Lung (tissue), 12 donors: ENCODE results near the gene CDKN2A. TPM values are rescaled to one million over a fixed set of nuclear protein-coding genes. Genes with fewer than 3 reads are reported as not detected.

Experiments used
- ATAC-seq: fragments of 200-7000 bp; cut with Tn5 transposase; one replicate; pipeline ENCODE4 v1.9.1; 2020; ENCODE audit warnings: moderate number of reproducible peaks; ENCODE audit not compliant: insufficient read depth, low FRiP score
- DNase-seq, 3 donors: peaks; one replicate each; pipeline ENCODE4 v3.0.0-alpha.2; 2013 to 2017
- H3K27ac ChIP-seq, 2 donors: one replicate each; pipeline ENCODE4 v1.5.1; 2013; ENCODE audit warnings: mild to moderate bottlenecking in 2 of 2, moderate library complexity in 2 of 2, control low read depth in 1 of 2, inconsistent platforms in 1 of 2, low read depth in 1 of 2, low read length in 1 of 2
- H3K27me3 ChIP-seq, 3 donors: one replicate each; pipeline ENCODE4 v1.5.1; 2013; ENCODE audit warnings: low read length in 2 of 3; ENCODE audit not compliant: control insufficient read depth in 3 of 3, insufficient read depth in 3 of 3
- H3K36me3 ChIP-seq, 4 donors: one replicate each; pipeline ENCODE4 v1.5.1; 2013; ENCODE audit warnings: low read length in 4 of 4, mild to moderate bottlenecking in 1 of 4, moderate library complexity in 1 of 4; ENCODE audit not compliant: control insufficient read depth in 4 of 4, insufficient read depth in 4 of 4
- H3K4me1 ChIP-seq, 5 donors: one replicate each; pipeline ENCODE4 v1.5.1; 2013; ENCODE audit warnings: low read length in 5 of 5, mild to moderate bottlenecking in 2 of 5, moderate library complexity in 1 of 5; ENCODE audit not compliant: control insufficient read depth in 5 of 5, insufficient read depth in 5 of 5
- H3K4me3 ChIP-seq: one replicate; pipeline ENCODE4 v1.5.1; 2013; ENCODE audit warnings: mild to moderate bottlenecking, control low read depth, moderate library complexity
- H3K9ac ChIP-seq, 2 donors: one replicate each; pipeline ENCODE4 v1.5.1; 2013; ENCODE audit warnings: low read length in 2 of 2, control low read depth in 1 of 2; ENCODE audit not compliant: insufficient read depth in 1 of 2
- H3K9me3 ChIP-seq, 4 donors: one replicate each; pipeline ENCODE4 v1.5.1; 2013; ENCODE audit warnings: low read length in 3 of 4, mild to moderate bottlenecking in 1 of 4, moderate library complexity in 1 of 4; ENCODE audit not compliant: control insufficient read depth in 4 of 4, insufficient read depth in 3 of 4
- WGBS, 2 donors: extraction: QIAGEN DNeasy Blood & Tissue Kit; methylation state at CpG; one replicate each; pipeline ENCODE4 v1.1.7; 2013; 5-methylcytosine and 5-hydroxymethylcytosine counted together
- polyA plus RNA-seq, 2 donors: library from polyadenylated mRNA; stranded (reverse); fragments of 200-250 nt; gene quantifications; one replicate each; pipeline ENCODE4 v1.2.1, GENCODE V29; 2013
- total RNA-seq, 2 donors: library from RNA; depleted of rRNA in 1 of 2; stranded (reverse); fragments of >200 nt in 1 of 2; gene quantifications; one replicate each; pipeline ENCODE4 v1.2.1, GENCODE V29; 2014 to 2021
- TF ChIP-seq, protein P1 (sequence below): IDR thresholded peaks from 2 replicates; pipeline ENCODE4 v1.5.1; 2012; ENCODE audit warnings: mild to moderate bottlenecking; ENCODE audit errors: control extremely low read depth, extremely low read depth
- donor health status: control.
- donor health status: control.
- donor health status: Bipolar disorder and iron deficiency.
- donor health status: healthy.
- donor health status: DM: yes; HTN: yes; CAD: no.

Gene CDKN2A
- total and polyA plus RNA-seq, 4 donors: 0.54 to 4.8 (median 1.1) TPM

DNA sequence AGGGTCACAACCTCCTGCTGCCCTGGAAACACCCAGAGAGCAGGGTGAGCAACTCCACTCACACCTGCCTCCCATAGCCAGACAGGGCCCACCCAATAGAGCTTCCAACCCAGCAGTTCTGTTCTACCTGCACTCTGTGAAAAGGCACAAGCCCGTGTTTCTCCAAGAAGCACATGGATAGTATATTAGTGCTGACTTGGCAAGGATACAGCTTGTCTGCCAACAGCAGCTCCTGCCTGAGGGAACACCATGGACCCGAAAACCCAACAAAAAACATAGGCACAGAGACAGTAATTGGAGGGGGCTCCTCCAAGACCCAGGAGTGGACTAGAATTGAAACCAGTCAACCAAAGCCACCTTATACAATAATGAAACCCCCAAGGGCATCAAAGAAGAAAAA, 48.6 kb downstream of the CDKN2A start:
- no peak overlapping the region for H3K4me3 ChIP-seq
- H3K27me3 ChIP-seq: no peaks in the 10 kb centered on the region
- TF ChIP-seq, protein P1, sequence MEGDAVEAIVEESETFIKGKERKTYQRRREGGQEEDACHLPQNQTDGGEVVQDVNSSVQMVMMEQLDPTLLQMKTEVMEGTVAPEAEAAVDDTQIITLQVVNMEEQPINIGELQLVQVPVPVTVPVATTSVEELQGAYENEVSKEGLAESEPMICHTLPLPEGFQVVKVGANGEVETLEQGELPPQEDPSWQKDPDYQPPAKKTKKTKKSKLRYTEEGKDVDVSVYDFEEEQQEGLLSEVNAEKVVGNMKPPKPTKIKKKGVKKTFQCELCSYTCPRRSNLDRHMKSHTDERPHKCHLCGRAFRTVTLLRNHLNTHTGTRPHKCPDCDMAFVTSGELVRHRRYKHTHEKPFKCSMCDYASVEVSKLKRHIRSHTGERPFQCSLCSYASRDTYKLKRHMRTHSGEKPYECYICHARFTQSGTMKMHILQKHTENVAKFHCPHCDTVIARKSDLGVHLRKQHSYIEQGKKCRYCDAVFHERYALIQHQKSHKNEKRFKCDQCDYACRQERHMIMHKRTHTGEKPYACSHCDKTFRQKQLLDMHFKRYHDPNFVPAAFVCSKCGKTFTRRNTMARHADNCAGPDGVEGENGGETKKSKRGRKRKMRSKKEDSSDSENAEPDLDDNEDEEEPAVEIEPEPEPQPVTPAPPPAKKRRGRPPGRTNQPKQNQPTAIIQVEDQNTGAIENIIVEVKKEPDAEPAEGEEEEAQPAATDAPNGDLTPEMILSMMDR: no peak
- DNase-seq: no peak
- ATAC-seq: no peak
- WGBS, 2 donors: 88 to 97% methylated on average over 2 of the region's 2 CpGs
- no peak overlapping the region for H3K9ac ChIP-seq
- H3K4me1 ChIP-seq: no peaks in the 10 kb centered on the region
- no peaks in the 10 kb centered on the region for H3K36me3 ChIP-seq
- no peaks in the 10 kb centered on the region for H3K9me3 ChIP-seq
- no peak overlapping the region for H3K27ac ChIP-seq

DNA sequence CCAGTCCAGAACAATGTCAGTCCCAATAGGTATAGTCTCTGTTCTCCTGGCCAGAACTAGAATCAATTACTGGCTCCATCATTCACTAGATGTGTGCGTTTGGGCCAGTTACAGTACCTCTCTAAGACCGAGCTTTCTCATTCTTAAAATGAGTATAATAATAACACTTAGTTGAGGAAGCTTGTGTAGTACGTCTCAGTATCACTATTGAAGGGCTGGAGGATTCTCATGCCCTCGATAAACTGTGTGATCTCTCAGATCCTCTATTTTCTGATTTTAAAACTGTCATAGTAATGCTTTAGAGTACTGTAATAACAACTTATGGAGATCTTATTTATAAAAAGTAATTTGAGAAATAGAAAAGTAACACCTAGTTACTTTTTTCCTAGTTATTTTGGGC, 50.7 kb downstream of the CDKN2A start:
- H3K27me3 ChIP-seq: no peaks in the 10 kb centered on the region
- no peaks in the 10 kb centered on the region for H3K36me3 ChIP-seq
- no peak overlapping the region for H3K27ac ChIP-seq
- H3K4me1 ChIP-seq: no peaks in the 10 kb centered on the region
- TF ChIP-seq, protein P1: no peak
- WGBS, 2 donors: 89 to 92% methylated on average over 4 of the region's 4 CpGs
- H3K9me3 ChIP-seq: no peaks in the 10 kb centered on the region
- DNase-seq: no peak
- ATAC-seq: no peak
- H3K4me3 ChIP-seq: no peak overlapping the region
- H3K9ac ChIP-seq: no peak overlapping the region

DNA sequence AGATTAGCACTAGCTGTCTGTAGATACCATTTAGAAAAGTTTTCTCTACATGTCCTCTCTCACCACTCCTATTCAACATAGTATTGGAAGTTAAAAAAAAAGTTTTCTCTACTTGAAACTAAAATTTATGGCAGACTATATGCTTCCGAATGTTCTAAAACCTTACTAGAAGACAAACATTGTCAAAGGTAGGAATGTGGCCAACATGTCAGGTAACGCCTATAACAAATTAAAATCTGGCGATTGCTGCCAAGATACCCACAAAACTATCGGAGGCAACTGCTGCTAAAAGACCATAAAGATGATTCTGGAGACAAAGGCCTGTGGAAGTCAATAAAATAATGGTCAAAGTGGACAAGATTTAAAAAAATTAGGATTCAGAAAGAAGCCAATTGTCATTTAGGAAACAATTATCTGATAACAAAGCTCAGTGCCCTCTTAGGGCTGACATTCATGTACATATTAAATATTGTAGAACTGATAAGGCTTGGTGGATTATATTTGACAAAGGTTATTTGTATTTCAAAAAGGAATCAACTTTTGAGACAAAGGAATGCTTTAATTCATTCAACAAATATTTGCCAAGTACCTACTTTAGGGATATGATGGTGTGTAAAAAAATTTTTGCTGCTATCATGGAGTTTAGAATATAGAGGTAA, 52.7 kb downstream of the CDKN2A start:
- Histone ChIP-seq H3K27ac (no peak overlapping the region), H3K4me1 (no peaks in the 10 kb centered on the region), H3K36me3 (no peaks in the 10 kb centered on the region), H3K4me3 (no peak overlapping the region), H3K9ac (no peak overlapping the region), H3K27me3 (no peaks in the 10 kb centered on the region), H3K9me3 (no peaks in the 10 kb centered on the region)
- DNase-seq: no peak
- no peak for ATAC-seq
- TF ChIP-seq, protein P1: no peak
- WGBS, 2 donors: 84 to 90% methylated on average over 4 of the region's 4 CpGs

DNA sequence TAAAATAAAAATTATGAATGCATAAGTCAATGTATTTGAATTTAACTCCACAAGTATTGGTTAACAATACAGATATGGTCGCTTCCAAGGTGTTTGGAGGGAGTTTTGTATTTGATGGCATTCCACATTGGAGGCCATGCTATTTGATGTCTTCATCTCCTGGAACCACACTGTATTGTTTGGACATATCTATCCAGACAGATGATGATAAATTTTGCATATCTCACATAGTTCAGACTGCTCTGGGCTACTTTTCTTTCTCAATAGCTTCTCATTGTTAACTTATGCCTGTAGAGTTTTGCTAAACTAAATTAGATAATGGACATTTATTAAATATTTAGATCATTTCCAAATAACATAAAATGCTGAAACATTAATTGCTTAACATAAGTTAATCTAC, 58.0 kb downstream of the CDKN2A start:
- ATAC-seq (no peak), DNase-seq (no peak)
- Histone ChIP-seq H3K4me3 (no peak overlapping the region), H3K27me3 (no peaks in the 10 kb centered on the region), H3K9me3 (no peaks in the 10 kb centered on the region), H3K9ac (no peak overlapping the region), H3K36me3 (peaks cover 0 to 5% (median under 1%) of the 10 kb centered on the region in 4 donors), H3K27ac (no peak overlapping the region), H3K4me1 (no peaks in the 10 kb centered on the region)
- WGBS, 2 donors: 89 to 100% methylated on average over 1 of the region's 1 CpG
- TF ChIP-seq, protein P1: no peak
